MV-4-11 (cell line): ENCODE measurements around the gene DRD4.
A peak's percentile ranks its signal among the peaks of the same experiment; 100 is the strongest.
"Not testable (repeated sequence)": the region's sequence is repeated elsewhere in the genome, so short reads cannot be mapped to it uniquely, and the experiment has no call there.

Experiments
- DNase-seq: peaks from one replicate; lab custom pipeline; 2025; lab: John Stamatoyannopoulos, UW

The DRD4 gene

DNA sequence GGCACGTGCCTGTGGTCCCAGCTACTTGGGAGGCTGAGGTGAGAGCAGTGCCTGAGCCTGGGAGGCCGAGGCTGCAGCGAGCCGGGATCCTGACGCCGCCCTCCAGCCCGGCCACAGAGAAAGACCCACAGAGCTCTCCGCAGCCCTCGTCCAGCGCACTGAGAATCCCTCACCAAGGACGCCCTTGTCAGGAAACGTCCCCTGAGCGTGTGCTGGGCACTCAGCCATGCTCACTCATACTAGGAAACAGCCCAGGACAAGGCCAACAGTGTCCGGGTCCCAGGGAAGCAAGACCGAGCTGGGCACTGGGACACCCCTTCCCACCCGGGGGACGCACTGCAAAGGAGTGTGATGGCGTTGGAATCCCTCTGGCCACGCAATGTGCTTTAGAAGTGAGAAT lies 43.4 kb downstream of the DRD4 start:
- DNase-seq, result no peak

DNA sequence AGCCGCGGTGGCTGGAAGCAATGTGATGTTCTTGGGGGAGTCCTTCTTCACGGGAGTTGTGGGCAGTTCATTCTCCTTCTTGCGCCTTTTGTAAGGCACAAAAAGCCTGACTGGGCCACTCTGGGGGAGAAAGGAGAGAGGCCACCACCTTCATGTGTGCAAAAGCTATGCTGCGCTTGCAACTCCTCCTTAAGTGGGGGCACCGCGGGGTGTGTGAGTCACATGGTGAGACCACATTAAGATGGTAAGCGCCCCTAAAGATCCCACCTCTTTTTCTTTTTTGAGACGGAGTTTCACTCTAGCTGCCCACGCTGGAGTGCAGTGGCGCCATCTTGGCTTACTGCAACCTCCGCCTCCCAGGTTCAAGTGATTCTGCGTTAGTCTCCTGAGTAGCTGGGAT lies 43.9 kb downstream of the DRD4 start:
- peak; percentile 14 for DNase-seq

DNA sequence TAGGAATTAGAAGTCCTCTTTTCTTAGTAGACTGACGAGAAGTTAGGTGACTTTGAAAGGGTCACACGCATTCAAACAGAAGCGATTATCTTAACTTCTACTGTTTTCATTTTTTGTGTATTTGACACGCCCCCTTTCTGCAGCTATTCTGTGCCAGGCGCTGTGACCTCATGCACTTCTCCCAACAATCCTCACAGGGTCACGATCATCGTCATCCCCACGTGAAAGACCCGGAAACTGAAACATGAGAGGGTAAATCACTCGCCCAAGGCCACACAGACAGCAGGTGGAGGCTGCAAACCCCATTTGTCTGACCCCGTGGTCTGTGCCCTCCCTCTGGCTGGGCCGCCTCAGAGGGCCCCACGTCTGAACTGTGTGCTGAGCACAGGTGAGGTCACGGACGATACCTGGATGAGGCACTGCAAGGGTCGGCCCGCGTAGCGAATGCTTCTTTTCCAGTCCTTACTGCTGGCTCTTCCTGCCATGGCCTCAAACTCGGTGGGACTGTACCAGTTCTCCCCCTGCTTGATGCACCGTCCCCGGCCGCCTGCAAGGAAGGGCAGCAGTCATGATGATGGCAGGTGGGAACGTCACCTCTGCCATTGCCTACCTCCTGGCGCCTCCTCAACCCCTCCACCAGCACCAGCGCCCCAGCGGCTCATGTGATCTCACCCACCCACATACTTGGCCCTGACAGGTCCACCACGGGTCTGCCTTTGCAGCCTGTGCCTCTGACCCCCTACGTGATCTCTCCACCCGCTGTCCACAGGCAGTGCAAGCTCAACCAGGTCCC lies 49.6 kb downstream of the DRD4 start:
- DNase-seq, result no peak

DNA sequence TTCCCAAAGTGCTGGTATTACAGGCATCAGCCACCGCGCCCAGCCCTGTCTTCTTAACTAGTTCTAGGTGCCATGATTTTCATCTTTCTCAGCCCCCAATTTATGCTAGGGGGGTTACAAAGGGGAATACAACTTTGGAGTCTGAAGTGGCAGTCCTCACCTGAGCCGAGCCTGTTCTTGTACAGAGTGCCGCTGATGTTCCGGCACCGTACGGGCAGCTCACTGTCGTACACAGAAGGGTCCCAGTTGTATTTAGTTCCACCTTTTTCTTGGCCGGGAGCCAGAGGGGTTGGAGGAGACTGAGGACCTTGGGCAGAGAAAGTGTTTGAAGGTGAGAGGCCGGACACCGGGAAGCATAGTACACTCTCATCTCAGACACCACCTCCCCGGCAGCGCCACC lies 50.7 kb downstream of the DRD4 start:
- no peak for DNase-seq

DNA sequence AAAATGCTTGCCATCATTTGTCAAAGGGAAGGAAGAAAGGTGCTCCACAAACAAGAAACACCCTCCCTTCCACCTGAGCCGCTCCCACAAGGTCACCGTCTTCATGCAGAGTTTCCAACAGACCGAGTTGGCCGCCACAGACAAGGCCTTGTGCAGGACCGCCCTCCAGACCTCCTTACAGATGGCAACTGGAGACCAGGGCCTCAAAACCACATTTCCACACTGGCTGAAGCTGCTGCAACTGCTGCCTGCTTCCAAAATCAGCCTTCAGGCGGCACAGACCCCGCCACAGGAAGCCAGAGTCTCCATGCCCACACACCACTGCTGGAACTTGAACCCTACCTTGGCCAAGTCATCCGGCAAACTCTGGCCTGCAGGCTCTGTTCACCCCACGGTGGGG lies 51.6 kb downstream of the DRD4 start:
- DNase-seq, result peak; percentile 52

DNA sequence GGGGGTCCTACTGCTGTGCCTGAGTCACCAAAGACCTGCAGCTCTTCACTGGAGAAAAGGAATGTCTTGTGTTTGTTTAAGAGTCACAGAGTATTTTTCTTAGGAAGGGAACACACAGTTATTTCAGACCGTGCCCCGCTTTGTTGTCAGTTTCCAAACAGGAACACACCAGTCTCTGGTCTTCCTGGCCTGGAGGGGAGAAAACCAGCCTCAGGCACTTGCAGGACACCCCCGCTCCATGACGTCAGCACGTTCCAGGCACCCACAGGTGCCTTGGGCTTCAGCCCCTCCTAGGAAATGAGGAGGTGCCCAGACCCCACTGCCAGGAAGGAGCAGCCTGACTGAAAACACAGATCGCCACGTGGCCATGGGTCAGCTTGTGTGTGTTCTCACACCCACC lies 52.6 kb downstream of the DRD4 start:
- no peak for DNase-seq

DNA sequence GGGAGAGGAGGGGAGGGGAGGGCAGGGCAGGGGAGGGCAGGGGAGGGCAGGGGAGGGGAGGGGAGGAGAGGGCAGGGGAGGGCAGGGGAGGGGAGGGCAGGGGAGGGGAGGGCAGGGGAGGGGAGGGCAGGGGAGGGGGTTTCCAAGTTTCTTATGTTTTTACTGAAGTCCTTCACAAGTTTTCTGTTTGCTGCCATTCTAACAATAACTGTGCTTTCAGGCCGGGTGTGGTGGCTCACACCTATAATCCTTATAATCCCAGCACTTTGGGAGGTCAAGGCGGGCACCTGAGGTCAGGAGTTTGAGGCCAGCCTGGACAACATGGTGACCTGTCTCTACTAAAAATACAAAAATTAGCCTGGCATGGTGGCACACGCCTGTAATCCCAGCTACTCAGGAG lies 53.2 kb downstream of the DRD4 start:
- DNase-seq, result not testable (repeated sequence)
